A549 (cell line): Measurements from ENCODE around the gene CDK14.

Source experiments
- CBX2 ChIP-seq: fragments of 200-600 bp; sonication (generic); IDR thresholded peaks from 2 replicates; pipeline ENCODE4 v1.6.1; 2016; ENCODE audit warnings: low read depth, mild to moderate bottlenecking, borderline replicate concordance
- CHD2 ChIP-seq: fragments of 150-350 bp; IDR thresholded peaks from 2 replicates; pipeline ENCODE4 v1.6.1; 2014; ENCODE audit warnings: low read length; ENCODE audit not compliant: partially characterized antibody
- FOSL2 ChIP-seq, 2 experiments: fragments of 450-650 bp in 1 of 2; fragments of >200 bp in 1 of 2; sonication (Bioruptor Twin) in 1 of 2; formaldehyde crosslinking; IDR thresholded peaks; 2 replicates each; pipeline versions ENCODE4 v1.5.0 to v1.6.1; 2016 to 2020; ENCODE audit warnings: mild to moderate bottlenecking in 1 of 2, moderate library complexity in 1 of 2
- MAX ChIP-seq: IDR thresholded peaks from 2 replicates; pipeline ENCODE4 v1.6.1; 2012
- PBX3 ChIP-seq: IDR thresholded peaks from 2 replicates; pipeline ENCODE4 v1.6.1; 2012
- POLR2A ChIP-seq: IDR thresholded peaks from 2 replicates; pipeline ENCODE4 v1.6.1; 2012; ENCODE audit warnings: mild to moderate bottlenecking, low read length
- RCOR1 ChIP-seq: fragments of 150-350 bp; IDR thresholded peaks from 2 replicates; pipeline ENCODE4 v1.6.1; 2014; ENCODE audit warnings: antibody characterized with exemption, low read length, low read depth
- RFX5 ChIP-seq: fragments of 450-650 bp; IDR thresholded peaks from 2 replicates; pipeline ENCODE4 v1.7.1; 2014; ENCODE audit warnings: antibody characterized with exemption, mild to moderate bottlenecking, moderate library complexity
- TF ChIP-seq, protein P1 (sequence below): fragments of >200 bp; sonication (Bioruptor Twin); formaldehyde crosslinking; IDR thresholded peaks from 3 replicates; pipeline ENCODE4 v1.5.1; 2016

GRCh38 chr7:90760892-90761291, 164.8 kb downstream of the CDK14 start:
- TF ChIP-seq FOSL2 (IDR thresholded peaks at IDR 0.05) (no peak), FOSL2 (CRISPR knock-in tag; IDR thresholded peaks at IDR 0.05) (no peak), CHD2 (no peak), RCOR1 (no peak), MAX (no peak), PBX3 (no peak), POLR2A (no peak), RFX5 (no peak), CBX2 (no peak)
- TF ChIP-seq, protein P1, sequence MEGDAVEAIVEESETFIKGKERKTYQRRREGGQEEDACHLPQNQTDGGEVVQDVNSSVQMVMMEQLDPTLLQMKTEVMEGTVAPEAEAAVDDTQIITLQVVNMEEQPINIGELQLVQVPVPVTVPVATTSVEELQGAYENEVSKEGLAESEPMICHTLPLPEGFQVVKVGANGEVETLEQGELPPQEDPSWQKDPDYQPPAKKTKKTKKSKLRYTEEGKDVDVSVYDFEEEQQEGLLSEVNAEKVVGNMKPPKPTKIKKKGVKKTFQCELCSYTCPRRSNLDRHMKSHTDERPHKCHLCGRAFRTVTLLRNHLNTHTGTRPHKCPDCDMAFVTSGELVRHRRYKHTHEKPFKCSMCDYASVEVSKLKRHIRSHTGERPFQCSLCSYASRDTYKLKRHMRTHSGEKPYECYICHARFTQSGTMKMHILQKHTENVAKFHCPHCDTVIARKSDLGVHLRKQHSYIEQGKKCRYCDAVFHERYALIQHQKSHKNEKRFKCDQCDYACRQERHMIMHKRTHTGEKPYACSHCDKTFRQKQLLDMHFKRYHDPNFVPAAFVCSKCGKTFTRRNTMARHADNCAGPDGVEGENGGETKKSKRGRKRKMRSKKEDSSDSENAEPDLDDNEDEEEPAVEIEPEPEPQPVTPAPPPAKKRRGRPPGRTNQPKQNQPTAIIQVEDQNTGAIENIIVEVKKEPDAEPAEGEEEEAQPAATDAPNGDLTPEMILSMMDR: no peak
